K562 (cell line): ENCODE results near the gene GPER1. TPM values are rescaled to one million over a fixed set of nuclear protein-coding genes. Genes with fewer than 3 reads are reported as not detected.
A peak's percentile ranks its signal among the peaks of the same experiment; 100 is the strongest.

Experiments used
- ATAC-seq: fragments of 200-7000 bp; cut with Tn5 transposase; 3 replicates; pipeline ENCODE4 v1.9.1; 2020; ENCODE audit warnings: moderate library complexity
- BruUV-seq: library from RNA; stranded (reverse); fragments of 400-500 nt; replicated peaks from 2 replicates; lab custom pipeline; 2021; lab: Mats Ljungman, UMichigan
- CTCF ChIA-PET: fragments of 300-600 bp; formaldehyde crosslinking; extraction: SDS; loops from one replicate; lab custom pipeline; 2021; ENCODE audit warnings: low intra/inter-chr PET ratio; lab: Yijun Ruan, JAX
- POLR2A ChIA-PET: fragments of 300-600, 350-650 bp; sonication (Branson Sonifier 250); formaldehyde crosslinking; extraction: SDS; loops from one replicate; lab custom pipeline; 2021; ENCODE audit warnings: antibody characterized with exemption, inconsistent platforms; lab: Yijun Ruan, JAX
- DNase-seq, 4 experiments: peaks; one replicate each; pipeline versions ENCODE4 v3.0.0 to v3.0.0-alpha.2; 2011 to 2018; ENCODE audit warnings: low spot score in 3 of 4, mixed read lengths in 3 of 4; ENCODE audit errors: extremely low read depth in 1 of 4
- FAIRE-seq: peaks from 2 replicates; lab custom pipeline; 2011; peaks lifted over from hg19 to GRCh38; lab: Jason Lieb, UNC
- H2AFZ ChIP-seq: 2 replicates; pipeline ENCODE4 v1.6.0; 2011; ENCODE audit warnings: low read depth, low read length, control low read depth, inconsistent platforms
- H3K27ac ChIP-seq: fragments of 200-600 bp; 3 replicates; pipeline ENCODE4 v1.8.0; 2011; ENCODE audit warnings: low read depth, mild to moderate bottlenecking, control low read depth, inconsistent platforms, low read length, moderate library complexity, mixed read lengths; ENCODE audit errors: extremely low read depth
- H3K27me3 ChIP-seq, 2 experiments: fragments of 300-600 bp in 1 of 2; 2 replicates in 1 of 2; 3 replicates in 1 of 2; pipeline versions ENCODE4 v1.6.0 to v1.8.0; 2011; ENCODE audit warnings: inconsistent platforms in 2 of 2, low read length in 2 of 2, mild to moderate bottlenecking in 1 of 2, mixed read lengths in 1 of 2, moderate library complexity in 1 of 2; ENCODE audit not compliant: control insufficient read depth in 2 of 2, insufficient read depth in 2 of 2
- H3K36me3 ChIP-seq: fragments of 300-600 bp; 3 replicates; pipeline ENCODE4 v1.8.0; 2011; ENCODE audit warnings: mild to moderate bottlenecking, low read length, inconsistent platforms; ENCODE audit not compliant: control insufficient read depth, insufficient read depth
- H3K4me1 ChIP-seq, 2 experiments: fragments of 200-600 bp in 1 of 2; replicated peaks in 1 of 2; 2 replicates in 1 of 2; 3 replicates in 1 of 2; pipeline versions ENCODE4 v1.5.1 to v1.8.0; 2011; ENCODE audit warnings: inconsistent platforms in 2 of 2, low read length in 2 of 2, mild to moderate bottlenecking in 1 of 2, mixed read lengths in 1 of 2, moderate library complexity in 1 of 2; ENCODE audit not compliant: control insufficient read depth in 2 of 2, insufficient read depth in 2 of 2
- H3K4me2 ChIP-seq: 2 replicates; pipeline ENCODE4 v1.6.1; 2011; ENCODE audit warnings: low read length, control low read depth, inconsistent platforms, mixed read lengths; ENCODE audit not compliant: insufficient read depth
- H3K4me3 ChIP-seq: fragments of 200-600 bp; sonication (generic), shearing (Covaris generic); 2 replicates; pipeline ENCODE4 v1.5.1; 2016; ENCODE audit warnings: control low read depth, inconsistent platforms
- H3K79me2 ChIP-seq: fragments of 200-600 bp; 3 replicates; pipeline ENCODE4 v1.8.0; 2011; ENCODE audit warnings: low read length, inconsistent platforms; ENCODE audit not compliant: control insufficient read depth, insufficient read depth
- H3K9ac ChIP-seq, 2 experiments: 2 replicates each; pipeline versions ENCODE4 v1.6.0 to v1.6.1; 2011; ENCODE audit warnings: low read depth in 2 of 2, low read length in 2 of 2, control low read depth in 1 of 2, inconsistent platforms in 1 of 2, mild to moderate bottlenecking in 1 of 2, mixed read lengths in 1 of 2; ENCODE audit not compliant: insufficient read depth in 1 of 2
- H3K9me1 ChIP-seq: one replicate; pipeline ENCODE4 v1.6.0; 2011; ENCODE audit warnings: inconsistent platforms, mild to moderate bottlenecking, low read length, moderate library complexity; ENCODE audit not compliant: control insufficient read depth, insufficient read depth
- H3K9me3 ChIP-seq: replicated peaks from 2 replicates; pipeline ENCODE4 v1.5.1; 2011; ENCODE audit warnings: low read depth, low read length, inconsistent platforms; ENCODE audit not compliant: control insufficient read depth, insufficient read depth
- H4K20me1 ChIP-seq: replicated peaks from 2 replicates; pipeline ENCODE4 v1.6.1; 2011; ENCODE audit warnings: low read length, inconsistent platforms, mixed read lengths; ENCODE audit not compliant: control insufficient read depth, insufficient read depth
- ESRRA ChIP-seq: fragments of 450-650 bp; IDR thresholded peaks from 2 replicates; pipeline ENCODE4 v1.6.1; 2014; ENCODE audit warnings: low read depth, mild to moderate bottlenecking, moderate library complexity, borderline replicate concordance
- KDM2B ChIP-seq: fragments of 250-450 bp; sonication (Bioruptor Pico); IDR thresholded peaks from 2 replicates; pipeline ENCODE4 v1.8.0; 2021; ENCODE audit warnings: mild to moderate bottlenecking, moderate library complexity
- NELFE ChIP-seq: IDR thresholded peaks from 2 replicates; pipeline ENCODE4 v1.6.1; 2011; ENCODE audit warnings: mild to moderate bottlenecking; ENCODE audit not compliant: insufficient read depth, insufficient read length
- PURB ChIP-seq: sonication (generic); formaldehyde crosslinking; IDR thresholded peaks from 2 replicates; pipeline ENCODE4 v1.9.0; 2021; ENCODE audit warnings: low read depth, mild to moderate bottlenecking, missing genetic modification reagents
- RBFOX2 ChIP-seq: fragments of 200-400 bp; formaldehyde crosslinking; IDR thresholded peaks from 2 replicates; pipeline ENCODE4 v1.6.1; 2017; ENCODE audit warnings: low read depth, mild to moderate bottlenecking, low read length, moderate library complexity
- ZNF384 ChIP-seq: IDR thresholded peaks from 2 replicates; pipeline ENCODE4 v1.6.1; 2012; ENCODE audit warnings: low read depth, low read length, improper control_type of control experiment
- WGBS: fragments of 100-300 bp; shearing (Covaris generic); methylation state at CpG from one replicate; pipeline ENCODE4 v1.1.6; 2016; ENCODE audit warnings: low coverage, mixed read lengths; ENCODE audit not compliant: insufficient coverage; ENCODE audit errors: missing lambda C conversion rate; 5-methylcytosine and 5-hydroxymethylcytosine counted together
- in situ Hi-C: fragments of 300-500 bp; cut with MboI; formaldehyde crosslinking; loops from 4 replicates; pipeline ENCODE4 v1.15.0; 2018; ENCODE audit warnings: inconsistent platforms, mixed read lengths
- intact Hi-C: fragments of 100-400 bp; cut with micrococcal nuclease; formaldehyde crosslinking; loops from 2 replicates; pipeline ENCODE4 v1.14.2; 2022
- polyA plus RNA-seq, 8 experiments: library from polyadenylated mRNA; depleted of rRNA in 4 of 8; stranded (reverse) in 5 of 8; unstranded in 3 of 8; fragments of >200 nt; fragmentation: Nextera tagmentation in 2 of 8; fragmentation: Illumina TruSeq in 1 of 8; extraction: Ambion mirVana in 2 of 8; extraction: Trizol in 1 of 8; gene quantifications; 2 replicates each; pipeline versions ENCODE4 v1.2.1 to v1.2.3, GENCODE V29; 2011 to 2014; ENCODE audit warnings: inconsistent platforms in 1 of 8, missing spikeins in 1 of 8
- total RNA-seq, 7 experiments: library from RNA; depleted of rRNA in 6 of 7; stranded (reverse); fragments of >200 nt in 6 of 7; fragmentation: Illumina TruSeq in 2 of 7; extraction: Trizol in 2 of 7; gene quantifications; 2 replicates each; pipeline versions ENCODE4 v1.2.1 to v1.2.3, GENCODE V29; 2011 to 2021; ENCODE audit warnings: low replicate concordance in 1 of 7
- TF ChIP-seq, protein P1 (sequence below): fragments of 450-650 bp; IDR thresholded peaks from 2 replicates; pipeline ENCODE4 v1.6.1; 2016; ENCODE audit warnings: antibody characterized with exemption
- TF ChIP-seq, protein P2 (sequence below): fragments of 250-450 bp; sonication (Bioruptor Pico); IDR thresholded peaks from 2 replicates; pipeline ENCODE4 v1.5.0; 2021; ENCODE audit warnings: mild to moderate bottlenecking, borderline replicate concordance
- TF ChIP-seq, protein P3 (sequence below): sonication (generic); formaldehyde crosslinking; IDR thresholded peaks from 2 replicates; pipeline ENCODE4 v1.8.0; 2023; ENCODE audit warnings: missing genetic modification reagents, mild to moderate bottlenecking, borderline replicate concordance
- TF ChIP-seq, protein P4 (sequence below): fragments of 450-650 bp; IDR thresholded peaks from 2 replicates; pipeline ENCODE4 v1.6.1; 2017; ENCODE audit warnings: mild to moderate bottlenecking, moderate library complexity

The GPER1 gene
- total and polyA plus RNA-seq, 9 of the 15 experiments (the other 6 are each of a cell fraction or from before 2014, with no cell fraction given), result 0.04 to 0.09 (median 0.08) TPM; not detected in 6

DNA sequence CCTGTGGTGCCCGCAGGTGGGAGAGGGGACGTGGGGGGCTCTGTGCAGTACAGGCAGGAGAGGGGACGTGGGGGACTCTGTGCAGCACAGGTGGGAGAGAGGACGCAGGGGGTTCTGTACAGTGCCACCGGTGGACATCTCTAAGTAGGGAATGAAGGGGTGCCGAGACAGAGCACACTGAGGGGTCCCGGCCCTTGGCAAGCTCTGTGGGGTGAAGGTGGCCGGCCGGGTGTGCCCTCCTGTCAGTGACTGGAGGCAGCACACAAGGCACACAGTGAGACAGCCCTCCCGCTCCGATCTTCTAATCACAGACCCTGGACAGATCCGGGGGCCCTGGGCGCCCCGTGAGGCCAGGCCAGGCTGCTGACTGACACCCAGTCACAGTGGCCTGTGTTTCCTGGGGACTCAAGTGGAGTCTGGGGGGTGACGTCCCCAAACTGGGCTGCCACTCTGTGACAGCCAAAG lies 32.4 kb upstream of the GPER1 start:
- H3K79me2 ChIP-seq, result peaks cover 10% of the 10 kb centered on the region; the same call in 1 of the 3 replicates
- peak overlapping the region; percentile 64 for H2AFZ ChIP-seq
- H3K9ac ChIP-seq, result peak overlapping the region; percentile 27 to 90; a peak in 3 of 4 replicates
- peaks cover 32 to 89% of the 10 kb centered on the region in 2 experiments for H3K4me1 ChIP-seq
- DNase-seq, result no peak
- CTCF ChIA-PET, result no interaction called here
- H3K9me3 ChIP-seq, result no peaks in the 10 kb centered on the region
- H4K20me1 ChIP-seq, result no peaks in the 10 kb centered on the region
- peaks cover 6% of the 10 kb centered on the region; the same call in 1 of the 3 replicates for H3K36me3 ChIP-seq
- intact Hi-C loops (no loop called here), in situ Hi-C loops (no loop called here)
- H3K27ac ChIP-seq, result peak overlapping the region; percentile 42; the same call in 2 of the 3 replicates
- FAIRE-seq, result no peak
- peak overlapping the region; percentile 73 for H3K4me2 ChIP-seq
- no peak; the same call in 2 of the 3 replicates for ATAC-seq
- WGBS, result 39% methylated on average over 14 of the region's 15 CpGs
- H3K9me1 ChIP-seq, result peaks cover 3% of the 10 kb centered on the region
- peak overlapping the region; percentile 11 for H3K4me3 ChIP-seq
- POLR2A ChIA-PET, result interaction anchor here (0.5 to 1.8 kb wide), 5 partner anchors 9 to 74 kb away, joined by 3 to 9 read pairs (median 5); partner anchors contain the start of gene GPR146
- no peaks in the 10 kb centered on the region for H3K27me3 ChIP-seq
- no TSS peak for BruUV-seq
- TF ChIP-seq, protein P1, sequence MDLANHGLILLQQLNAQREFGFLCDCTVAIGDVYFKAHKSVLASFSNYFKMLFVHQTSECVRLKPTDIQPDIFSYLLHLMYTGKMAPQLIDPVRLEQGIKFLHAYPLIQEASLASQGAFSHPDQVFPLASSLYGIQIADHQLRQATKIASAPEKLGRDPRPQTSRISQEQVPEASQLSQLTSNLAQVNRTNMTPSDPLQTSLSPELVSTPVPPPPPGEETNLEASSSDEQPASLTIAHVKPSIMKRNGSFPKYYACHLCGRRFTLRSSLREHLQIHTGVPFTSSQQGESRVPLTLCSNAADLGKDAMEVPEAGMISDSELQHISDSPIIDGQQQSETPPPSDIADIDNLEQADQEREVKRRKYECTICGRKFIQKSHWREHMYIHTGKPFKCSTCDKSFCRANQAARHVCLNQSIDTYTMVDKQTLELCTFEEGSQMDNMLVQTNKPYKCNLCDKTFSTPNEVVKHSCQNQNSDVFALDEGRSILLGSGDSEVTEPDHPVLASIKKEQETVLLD, result 0 out of 2 replicates have a peak, but pooled peaks have one; percentile 2
- TF ChIP-seq ESRRA (no peak), RBFOX2 (peak; percentile 14; the same call in 1 of the 2 replicates), KDM2B (CRISPR knock-in tag) (no peak), ZNF384 (no peak), PURB (CRISPR knock-in tag) (no peak), NELFE (no peak)
- TF ChIP-seq, protein P2, sequence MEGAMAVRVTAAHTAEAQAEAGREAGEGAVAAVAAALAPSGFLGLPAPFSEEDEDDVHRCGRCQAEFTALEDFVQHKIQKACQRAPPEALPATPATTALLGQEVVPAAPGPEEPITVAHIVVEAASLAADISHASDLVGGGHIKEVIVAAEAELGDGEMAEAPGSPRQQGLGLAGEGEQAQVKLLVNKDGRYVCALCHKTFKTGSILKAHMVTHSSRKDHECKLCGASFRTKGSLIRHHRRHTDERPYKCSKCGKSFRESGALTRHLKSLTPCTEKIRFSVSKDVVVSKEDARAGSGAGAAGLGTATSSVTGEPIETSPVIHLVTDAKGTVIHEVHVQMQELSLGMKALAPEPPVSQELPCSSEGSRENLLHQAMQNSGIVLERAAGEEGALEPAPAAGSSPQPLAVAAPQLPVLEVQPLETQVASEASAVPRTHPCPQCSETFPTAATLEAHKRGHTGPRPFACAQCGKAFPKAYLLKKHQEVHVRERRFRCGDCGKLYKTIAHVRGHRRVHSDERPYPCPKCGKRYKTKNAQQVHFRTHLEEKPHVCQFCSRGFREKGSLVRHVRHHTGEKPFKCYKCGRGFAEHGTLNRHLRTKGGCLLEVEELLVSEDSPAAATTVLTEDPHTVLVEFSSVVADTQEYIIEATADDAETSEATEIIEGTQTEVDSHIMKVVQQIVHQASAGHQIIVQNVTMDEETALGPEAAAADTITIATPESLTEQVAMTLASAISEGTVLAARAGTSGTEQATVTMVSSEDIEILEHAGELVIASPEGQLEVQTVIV, result no peak
- TF ChIP-seq, protein P3, sequence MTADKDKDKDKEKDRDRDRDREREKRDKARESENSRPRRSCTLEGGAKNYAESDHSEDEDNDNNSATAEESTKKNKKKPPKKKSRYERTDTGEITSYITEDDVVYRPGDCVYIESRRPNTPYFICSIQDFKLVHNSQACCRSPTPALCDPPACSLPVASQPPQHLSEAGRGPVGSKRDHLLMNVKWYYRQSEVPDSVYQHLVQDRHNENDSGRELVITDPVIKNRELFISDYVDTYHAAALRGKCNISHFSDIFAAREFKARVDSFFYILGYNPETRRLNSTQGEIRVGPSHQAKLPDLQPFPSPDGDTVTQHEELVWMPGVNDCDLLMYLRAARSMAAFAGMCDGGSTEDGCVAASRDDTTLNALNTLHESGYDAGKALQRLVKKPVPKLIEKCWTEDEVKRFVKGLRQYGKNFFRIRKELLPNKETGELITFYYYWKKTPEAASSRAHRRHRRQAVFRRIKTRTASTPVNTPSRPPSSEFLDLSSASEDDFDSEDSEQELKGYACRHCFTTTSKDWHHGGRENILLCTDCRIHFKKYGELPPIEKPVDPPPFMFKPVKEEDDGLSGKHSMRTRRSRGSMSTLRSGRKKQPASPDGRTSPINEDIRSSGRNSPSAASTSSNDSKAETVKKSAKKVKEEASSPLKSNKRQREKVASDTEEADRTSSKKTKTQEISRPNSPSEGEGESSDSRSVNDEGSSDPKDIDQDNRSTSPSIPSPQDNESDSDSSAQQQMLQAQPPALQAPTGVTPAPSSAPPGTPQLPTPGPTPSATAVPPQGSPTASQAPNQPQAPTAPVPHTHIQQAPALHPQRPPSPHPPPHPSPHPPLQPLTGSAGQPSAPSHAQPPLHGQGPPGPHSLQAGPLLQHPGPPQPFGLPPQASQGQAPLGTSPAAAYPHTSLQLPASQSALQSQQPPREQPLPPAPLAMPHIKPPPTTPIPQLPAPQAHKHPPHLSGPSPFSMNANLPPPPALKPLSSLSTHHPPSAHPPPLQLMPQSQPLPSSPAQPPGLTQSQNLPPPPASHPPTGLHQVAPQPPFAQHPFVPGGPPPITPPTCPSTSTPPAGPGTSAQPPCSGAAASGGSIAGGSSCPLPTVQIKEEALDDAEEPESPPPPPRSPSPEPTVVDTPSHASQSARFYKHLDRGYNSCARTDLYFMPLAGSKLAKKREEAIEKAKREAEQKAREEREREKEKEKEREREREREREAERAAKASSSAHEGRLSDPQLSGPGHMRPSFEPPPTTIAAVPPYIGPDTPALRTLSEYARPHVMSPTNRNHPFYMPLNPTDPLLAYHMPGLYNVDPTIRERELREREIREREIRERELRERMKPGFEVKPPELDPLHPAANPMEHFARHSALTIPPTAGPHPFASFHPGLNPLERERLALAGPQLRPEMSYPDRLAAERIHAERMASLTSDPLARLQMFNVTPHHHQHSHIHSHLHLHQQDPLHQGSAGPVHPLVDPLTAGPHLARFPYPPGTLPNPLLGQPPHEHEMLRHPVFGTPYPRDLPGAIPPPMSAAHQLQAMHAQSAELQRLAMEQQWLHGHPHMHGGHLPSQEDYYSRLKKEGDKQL, result 0 out of 2 replicates have a peak, but pooled peaks have one; percentile 9
- TF ChIP-seq, protein P4, sequence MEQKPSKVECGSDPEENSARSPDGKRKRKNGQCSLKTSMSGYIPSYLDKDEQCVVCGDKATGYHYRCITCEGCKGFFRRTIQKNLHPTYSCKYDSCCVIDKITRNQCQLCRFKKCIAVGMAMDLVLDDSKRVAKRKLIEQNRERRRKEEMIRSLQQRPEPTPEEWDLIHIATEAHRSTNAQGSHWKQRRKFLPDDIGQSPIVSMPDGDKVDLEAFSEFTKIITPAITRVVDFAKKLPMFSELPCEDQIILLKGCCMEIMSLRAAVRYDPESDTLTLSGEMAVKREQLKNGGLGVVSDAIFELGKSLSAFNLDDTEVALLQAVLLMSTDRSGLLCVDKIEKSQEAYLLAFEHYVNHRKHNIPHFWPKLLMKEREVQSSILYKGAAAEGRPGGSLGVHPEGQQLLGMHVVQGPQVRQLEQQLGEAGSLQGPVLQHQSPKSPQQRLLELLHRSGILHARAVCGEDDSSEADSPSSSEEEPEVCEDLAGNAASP, result no peak
